K562 (cell line): ENCODE results near the gene ADARB2. TPM values are rescaled to one million over a fixed set of nuclear protein-coding genes. Genes with fewer than 3 reads are reported as not detected.

Source experiments
- ATAC-seq: fragments of 200-7000 bp; cut with Tn5 transposase; 3 replicates; pipeline ENCODE4 v1.9.1; 2020; ENCODE audit warnings: moderate library complexity
- BruUV-seq: library from RNA; stranded (reverse); fragments of 400-500 nt; replicated peaks from 2 replicates; lab custom pipeline; 2021; lab: Mats Ljungman, UMichigan
- CTCF ChIA-PET: fragments of 300-600 bp; formaldehyde crosslinking; extraction: SDS; loops from one replicate; lab custom pipeline; 2021; ENCODE audit warnings: low intra/inter-chr PET ratio; lab: Yijun Ruan, JAX
- POLR2A ChIA-PET: fragments of 300-600, 350-650 bp; sonication (Branson Sonifier 250); formaldehyde crosslinking; extraction: SDS; loops from one replicate; lab custom pipeline; 2021; ENCODE audit warnings: antibody characterized with exemption, inconsistent platforms; lab: Yijun Ruan, JAX
- DNase-seq, 4 experiments: peaks; one replicate each; pipeline versions ENCODE4 v3.0.0 to v3.0.0-alpha.2; 2011 to 2018; ENCODE audit warnings: low spot score in 3 of 4, mixed read lengths in 3 of 4; ENCODE audit errors: extremely low read depth in 1 of 4
- FAIRE-seq: peaks from 2 replicates; lab custom pipeline; 2011; peaks lifted over from hg19 to GRCh38; lab: Jason Lieb, UNC
- H2AFZ ChIP-seq: 2 replicates; pipeline ENCODE4 v1.6.0; 2011; ENCODE audit warnings: low read depth, low read length, control low read depth, inconsistent platforms
- H3K27ac ChIP-seq: fragments of 200-600 bp; 3 replicates; pipeline ENCODE4 v1.8.0; 2011; ENCODE audit warnings: low read depth, mild to moderate bottlenecking, control low read depth, inconsistent platforms, low read length, moderate library complexity, mixed read lengths; ENCODE audit errors: extremely low read depth
- H3K27me3 ChIP-seq, 2 experiments: fragments of 300-600 bp in 1 of 2; 2 replicates in 1 of 2; 3 replicates in 1 of 2; pipeline versions ENCODE4 v1.6.0 to v1.8.0; 2011; ENCODE audit warnings: inconsistent platforms in 2 of 2, low read length in 2 of 2, mild to moderate bottlenecking in 1 of 2, mixed read lengths in 1 of 2, moderate library complexity in 1 of 2; ENCODE audit not compliant: control insufficient read depth in 2 of 2, insufficient read depth in 2 of 2
- H3K36me3 ChIP-seq: fragments of 300-600 bp; 3 replicates; pipeline ENCODE4 v1.8.0; 2011; ENCODE audit warnings: mild to moderate bottlenecking, low read length, inconsistent platforms; ENCODE audit not compliant: control insufficient read depth, insufficient read depth
- H3K4me1 ChIP-seq, 2 experiments: fragments of 200-600 bp in 1 of 2; replicated peaks in 1 of 2; 2 replicates in 1 of 2; 3 replicates in 1 of 2; pipeline versions ENCODE4 v1.5.1 to v1.8.0; 2011; ENCODE audit warnings: inconsistent platforms in 2 of 2, low read length in 2 of 2, mild to moderate bottlenecking in 1 of 2, mixed read lengths in 1 of 2, moderate library complexity in 1 of 2; ENCODE audit not compliant: control insufficient read depth in 2 of 2, insufficient read depth in 2 of 2
- H3K4me2 ChIP-seq: 2 replicates; pipeline ENCODE4 v1.6.1; 2011; ENCODE audit warnings: low read length, control low read depth, inconsistent platforms, mixed read lengths; ENCODE audit not compliant: insufficient read depth
- H3K4me3 ChIP-seq: fragments of 200-600 bp; sonication (generic), shearing (Covaris generic); 2 replicates; pipeline ENCODE4 v1.5.1; 2016; ENCODE audit warnings: control low read depth, inconsistent platforms
- H3K79me2 ChIP-seq: fragments of 200-600 bp; 3 replicates; pipeline ENCODE4 v1.8.0; 2011; ENCODE audit warnings: low read length, inconsistent platforms; ENCODE audit not compliant: control insufficient read depth, insufficient read depth
- H3K9ac ChIP-seq, 2 experiments: 2 replicates each; pipeline versions ENCODE4 v1.6.0 to v1.6.1; 2011; ENCODE audit warnings: low read depth in 2 of 2, low read length in 2 of 2, control low read depth in 1 of 2, inconsistent platforms in 1 of 2, mild to moderate bottlenecking in 1 of 2, mixed read lengths in 1 of 2; ENCODE audit not compliant: insufficient read depth in 1 of 2
- H3K9me1 ChIP-seq: one replicate; pipeline ENCODE4 v1.6.0; 2011; ENCODE audit warnings: inconsistent platforms, mild to moderate bottlenecking, low read length, moderate library complexity; ENCODE audit not compliant: control insufficient read depth, insufficient read depth
- H3K9me3 ChIP-seq: replicated peaks from 2 replicates; pipeline ENCODE4 v1.5.1; 2011; ENCODE audit warnings: low read depth, low read length, inconsistent platforms; ENCODE audit not compliant: control insufficient read depth, insufficient read depth
- H4K20me1 ChIP-seq: replicated peaks from 2 replicates; pipeline ENCODE4 v1.6.1; 2011; ENCODE audit warnings: low read length, inconsistent platforms, mixed read lengths; ENCODE audit not compliant: control insufficient read depth, insufficient read depth
- BACH1 ChIP-seq: fragments of 200-800 bp; sonication (Bioruptor generic); IDR thresholded peaks from 2 replicates; pipeline ENCODE4 v1.6.1; 2016; ENCODE audit warnings: missing genetic modification characterization, missing compliant biosample characterization
- HDAC6 ChIP-seq: IDR thresholded peaks from 2 replicates; pipeline ENCODE4 v1.6.1; 2012; ENCODE audit warnings: low read depth, mild to moderate bottlenecking, control low read depth, inconsistent platforms, low read length, moderate library complexity
- WGBS: fragments of 100-300 bp; shearing (Covaris generic); methylation state at CpG from one replicate; pipeline ENCODE4 v1.1.6; 2016; ENCODE audit warnings: low coverage, mixed read lengths; ENCODE audit not compliant: insufficient coverage; ENCODE audit errors: missing lambda C conversion rate; 5-methylcytosine and 5-hydroxymethylcytosine counted together
- in situ Hi-C: fragments of 300-500 bp; cut with MboI; formaldehyde crosslinking; loops from 4 replicates; pipeline ENCODE4 v1.15.0; 2018; ENCODE audit warnings: inconsistent platforms, mixed read lengths
- intact Hi-C: fragments of 100-400 bp; cut with micrococcal nuclease; formaldehyde crosslinking; loops from 2 replicates; pipeline ENCODE4 v1.14.2; 2022
- polyA plus RNA-seq, 8 experiments: library from polyadenylated mRNA; depleted of rRNA in 4 of 8; stranded (reverse) in 5 of 8; unstranded in 3 of 8; fragments of >200 nt; fragmentation: Nextera tagmentation in 2 of 8; fragmentation: Illumina TruSeq in 1 of 8; extraction: Ambion mirVana in 2 of 8; extraction: Trizol in 1 of 8; gene quantifications; 2 replicates each; pipeline versions ENCODE4 v1.2.1 to v1.2.3, GENCODE V29; 2011 to 2014; ENCODE audit warnings: inconsistent platforms in 1 of 8, missing spikeins in 1 of 8
- total RNA-seq, 7 experiments: library from RNA; depleted of rRNA in 6 of 7; stranded (reverse); fragments of >200 nt in 6 of 7; fragmentation: Illumina TruSeq in 2 of 7; extraction: Trizol in 2 of 7; gene quantifications; 2 replicates each; pipeline versions ENCODE4 v1.2.1 to v1.2.3, GENCODE V29; 2011 to 2021; ENCODE audit warnings: low replicate concordance in 1 of 7
- TF ChIP-seq, protein P1 (sequence below): fragments of 450-650 bp; conservative IDR thresholded peaks from 2 replicates; pipeline ENCODE4 v1.6.1; 2016; ENCODE audit warnings: missing genetic modification characterization, low read depth, mild to moderate bottlenecking, control low read depth, missing compliant biosample characterization

ADARB2 gene
- total and polyA plus RNA-seq, 9 of the 15 experiments (the other 6 are each of a cell fraction or from before 2014, with no cell fraction given): not detected

DNA sequence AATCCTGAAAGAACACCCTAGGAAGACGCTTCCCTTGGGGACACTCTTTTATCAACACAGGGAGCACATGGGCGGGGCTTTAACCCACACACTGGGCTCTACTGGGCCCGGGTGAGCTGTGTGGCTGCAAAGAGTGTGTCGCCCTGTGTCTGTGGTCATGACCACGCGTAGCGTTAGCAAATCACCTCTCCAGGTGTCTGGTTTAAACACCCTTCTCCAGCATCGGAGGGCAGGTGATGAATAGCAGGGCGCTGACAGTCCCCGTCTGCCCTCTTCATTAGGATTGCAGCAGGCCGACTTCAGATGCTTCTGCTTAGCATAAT is 127.7 kb downstream of the ADARB2 start:
- no peak overlapping the region for H3K9ac ChIP-seq
- H3K79me2 ChIP-seq: no peaks in the 10 kb centered on the region
- no peak overlapping the region for H3K4me3 ChIP-seq
- TF ChIP-seq HDAC6 (no peak), BACH1 (tag) (no peak)
- TF ChIP-seq, protein P1, sequence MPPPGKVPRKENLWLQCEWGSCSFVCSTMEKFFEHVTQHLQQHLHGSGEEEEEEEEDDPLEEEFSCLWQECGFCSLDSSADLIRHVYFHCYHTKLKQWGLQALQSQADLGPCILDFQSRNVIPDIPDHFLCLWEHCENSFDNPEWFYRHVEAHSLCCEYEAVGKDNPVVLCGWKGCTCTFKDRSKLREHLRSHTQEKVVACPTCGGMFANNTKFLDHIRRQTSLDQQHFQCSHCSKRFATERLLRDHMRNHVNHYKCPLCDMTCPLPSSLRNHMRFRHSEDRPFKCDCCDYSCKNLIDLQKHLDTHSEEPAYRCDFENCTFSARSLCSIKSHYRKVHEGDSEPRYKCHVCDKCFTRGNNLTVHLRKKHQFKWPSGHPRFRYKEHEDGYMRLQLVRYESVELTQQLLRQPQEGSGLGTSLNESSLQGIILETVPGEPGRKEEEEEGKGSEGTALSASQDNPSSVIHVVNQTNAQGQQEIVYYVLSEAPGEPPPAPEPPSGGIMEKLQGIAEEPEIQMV (tag): no peak
- BruUV-seq: no TSS peak
- ChIA-PET POLR2A (interaction anchor here (0.6 kb wide), 1 partner anchor 14 kb away, joined by 3 read pairs; no protein-coding TSS in a partner anchor), CTCF (no interaction called here)
- no peaks in the 10 kb centered on the region for H3K9me1 ChIP-seq
- DNase-seq (no peak), FAIRE-seq (no peak), ATAC-seq (no peak)
- H2AFZ ChIP-seq: no peak overlapping the region
- H4K20me1 ChIP-seq: no peaks in the 10 kb centered on the region
- no peak overlapping the region for H3K4me2 ChIP-seq
- in situ Hi-C loops: no loop called here
- H3K27me3 ChIP-seq: peaks cover 7 to 56% of the 10 kb centered on the region in 2 experiments; a peak in 4 of 5 replicates
- no peaks in the 10 kb centered on the region for H3K9me3 ChIP-seq
- intact Hi-C loops: no loop called here
- H3K36me3 ChIP-seq: no peaks in the 10 kb centered on the region
- 5% methylated on average over 11 of the region's 11 CpGs for WGBS
- H3K4me1 ChIP-seq: peaks cover 0 to 6% of the 10 kb centered on the region in 2 experiments; a peak in 3 of 5 replicates
- no peak overlapping the region for H3K27ac ChIP-seq
